LNCAP (cell line): ENCODE measurements around the gene AFAP1.

ENCODE experiments used
- CTCF ChIP-seq: fragments of 450-650 bp; IDR thresholded peaks from 2 replicates; pipeline ENCODE4 v1.5.1; 2017; ENCODE audit warnings: mild to moderate bottlenecking

The AFAP1 gene

GRCh38 chr4:7733801-7734650 lies 205.6 kb downstream of the AFAP1 start:
- TF ChIP-seq CTCF = no peak

- no peak for TF ChIP-seq CTCF
Measured at GRCh38 chr4:7733201-7733600, 206.5 kb downstream of the AFAP1 start.

- no peak for TF ChIP-seq CTCF
Measured at GRCh38 chr4:7732263-7732662, 207.4 kb downstream of the AFAP1 start.

DNA sequence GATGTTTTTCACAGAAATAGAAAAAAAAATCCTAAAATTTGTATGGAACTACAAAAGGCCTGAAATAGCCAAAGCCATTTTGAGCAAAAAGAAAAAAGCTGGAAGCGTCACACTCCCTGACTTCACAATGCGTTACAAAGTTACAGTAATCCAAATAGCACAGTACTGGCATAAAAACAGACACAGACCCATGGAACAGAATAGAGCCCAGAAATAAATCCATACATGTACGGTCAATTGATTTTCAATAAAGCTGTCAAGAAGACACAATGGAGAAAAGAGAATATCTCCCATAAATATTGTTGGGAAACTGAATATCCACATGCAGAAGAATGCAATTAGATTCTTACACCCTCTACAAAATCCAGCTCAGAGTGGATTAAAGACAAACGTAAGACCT lies 208.2 kb downstream of the AFAP1 start:
- no peak for TF ChIP-seq CTCF

DNA sequence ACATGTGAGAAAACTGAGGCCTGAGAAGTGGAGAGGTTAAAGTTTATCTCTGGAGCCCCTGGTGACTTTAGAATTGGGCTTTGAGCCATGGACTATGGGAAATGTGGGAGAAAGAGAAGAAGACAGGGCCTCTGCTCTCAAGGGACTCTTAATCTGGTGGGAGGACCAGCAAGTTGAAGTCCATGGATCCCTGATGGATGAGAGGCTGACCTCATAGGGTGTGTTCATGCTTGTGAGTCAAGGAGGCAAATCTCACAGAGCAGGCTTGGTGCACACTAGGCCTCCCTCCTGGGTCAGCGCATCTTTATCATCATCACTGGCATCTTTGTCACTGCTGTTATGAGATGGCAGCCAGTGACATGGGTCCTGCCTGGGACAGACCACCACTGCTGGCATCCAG lies 211.9 kb downstream of the AFAP1 start:
- no peak for TF ChIP-seq CTCF

DNA sequence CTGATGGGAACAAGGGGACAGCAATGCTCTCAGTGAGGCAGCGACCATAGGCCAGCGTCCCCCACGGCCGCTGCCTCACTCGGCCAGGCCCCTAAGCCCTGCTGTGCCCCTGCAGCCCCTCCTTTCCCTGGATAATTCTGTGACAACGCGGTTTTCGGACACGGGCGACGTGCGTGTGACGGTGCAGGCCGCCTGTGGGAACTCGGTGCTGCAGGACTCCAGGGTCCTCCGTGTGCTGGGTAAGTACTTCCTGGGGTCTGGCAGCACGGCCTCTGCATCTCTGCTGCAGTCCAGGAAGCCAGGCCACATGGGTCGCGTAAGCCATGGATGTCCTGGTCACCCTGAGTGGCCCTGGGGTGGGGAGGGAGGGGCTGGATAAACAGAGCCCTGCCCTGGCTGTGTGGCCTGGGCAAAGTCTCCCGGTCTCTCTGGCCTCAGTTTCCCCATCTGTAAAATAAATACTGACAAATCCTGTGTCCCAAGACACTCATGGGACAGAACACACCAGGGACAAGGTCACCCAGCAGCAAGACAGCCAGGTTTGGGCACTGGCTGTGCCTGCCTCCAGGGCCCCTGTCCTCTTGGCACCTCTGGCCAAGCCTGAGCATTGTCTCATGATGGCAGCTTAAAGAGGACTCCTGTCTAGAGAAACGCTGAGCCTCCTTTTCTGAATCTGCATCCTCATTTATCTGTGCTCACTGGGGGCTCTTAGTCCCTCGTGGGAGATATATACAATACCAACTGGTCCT lies 212.8 kb downstream of the AFAP1 start:
- no peak for TF ChIP-seq CTCF

GRCh38 chr4:7725951-7726350 lies 213.7 kb downstream of the AFAP1 start:
- TF ChIP-seq CTCF = no peak
